Head of caudate nucleus (tissue), 42 donors: ENCODE results near the gene ATN1.
"Not testable (repeated sequence)": the region's sequence is repeated elsewhere in the genome, so short reads cannot be mapped to it uniquely, and the experiment has no call there.

ENCODE experiments used
- DNase-seq, 42 donors: peaks; one replicate each; pipeline versions ENCODE4 v3.0.0 to v3.0.0-alpha.2; 2020 to 2021; ENCODE audit warnings: mixed read lengths in 7 of 42
- intact Hi-C: fragments of 100-400 bp; cut with DNase I; formaldehyde crosslinking; loops from one replicate; pipeline ENCODE4 v1.15.0; 2022

The ATN1 gene, protein sequence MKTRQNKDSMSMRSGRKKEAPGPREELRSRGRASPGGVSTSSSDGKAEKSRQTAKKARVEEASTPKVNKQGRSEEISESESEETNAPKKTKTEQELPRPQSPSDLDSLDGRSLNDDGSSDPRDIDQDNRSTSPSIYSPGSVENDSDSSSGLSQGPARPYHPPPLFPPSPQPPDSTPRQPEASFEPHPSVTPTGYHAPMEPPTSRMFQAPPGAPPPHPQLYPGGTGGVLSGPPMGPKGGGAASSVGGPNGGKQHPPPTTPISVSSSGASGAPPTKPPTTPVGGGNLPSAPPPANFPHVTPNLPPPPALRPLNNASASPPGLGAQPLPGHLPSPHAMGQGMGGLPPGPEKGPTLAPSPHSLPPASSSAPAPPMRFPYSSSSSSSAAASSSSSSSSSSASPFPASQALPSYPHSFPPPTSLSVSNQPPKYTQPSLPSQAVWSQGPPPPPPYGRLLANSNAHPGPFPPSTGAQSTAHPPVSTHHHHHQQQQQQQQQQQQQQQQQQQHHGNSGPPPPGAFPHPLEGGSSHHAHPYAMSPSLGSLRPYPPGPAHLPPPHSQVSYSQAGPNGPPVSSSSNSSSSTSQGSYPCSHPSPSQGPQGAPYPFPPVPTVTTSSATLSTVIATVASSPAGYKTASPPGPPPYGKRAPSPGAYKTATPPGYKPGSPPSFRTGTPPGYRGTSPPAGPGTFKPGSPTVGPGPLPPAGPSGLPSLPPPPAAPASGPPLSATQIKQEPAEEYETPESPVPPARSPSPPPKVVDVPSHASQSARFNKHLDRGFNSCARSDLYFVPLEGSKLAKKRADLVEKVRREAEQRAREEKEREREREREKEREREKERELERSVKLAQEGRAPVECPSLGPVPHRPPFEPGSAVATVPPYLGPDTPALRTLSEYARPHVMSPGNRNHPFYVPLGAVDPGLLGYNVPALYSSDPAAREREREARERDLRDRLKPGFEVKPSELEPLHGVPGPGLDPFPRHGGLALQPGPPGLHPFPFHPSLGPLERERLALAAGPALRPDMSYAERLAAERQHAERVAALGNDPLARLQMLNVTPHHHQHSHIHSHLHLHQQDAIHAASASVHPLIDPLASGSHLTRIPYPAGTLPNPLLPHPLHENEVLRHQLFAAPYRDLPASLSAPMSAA (N-terminal part only)

DNA sequence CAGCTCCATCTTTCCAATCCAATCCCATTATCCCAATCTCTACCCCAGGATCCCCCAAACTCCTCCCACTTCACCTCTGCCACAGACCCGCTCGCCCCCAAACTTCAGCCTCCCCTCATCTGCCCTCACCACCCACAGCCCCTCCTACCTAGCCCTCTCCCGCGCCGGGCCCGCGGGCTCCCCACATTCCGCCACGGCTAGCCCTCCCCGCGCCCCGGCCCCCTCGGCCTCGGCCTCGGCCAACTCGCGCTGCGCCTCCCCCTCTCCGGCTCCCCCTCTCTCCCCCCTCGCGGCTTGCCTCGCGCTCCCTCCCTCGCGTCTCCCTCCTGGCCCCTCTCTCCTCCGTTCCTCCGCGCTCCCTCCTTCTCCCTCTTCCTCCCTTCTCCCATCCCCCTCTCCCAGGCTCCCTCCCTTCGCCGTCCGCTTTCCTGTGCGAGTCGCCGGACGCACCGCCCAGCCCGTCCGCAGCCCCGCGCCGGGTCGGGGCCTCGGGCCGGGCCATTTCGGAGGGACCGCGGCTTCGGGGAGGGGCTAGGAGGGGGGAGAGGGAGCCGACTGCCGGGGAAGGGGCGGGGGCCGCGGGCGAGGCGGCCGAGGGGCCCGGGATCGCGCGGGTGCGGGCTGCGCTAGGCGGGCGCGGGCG lies at the start of gene ATN1:
TSS of gene ATN1 (plus strand) at position 581 of the 643 bp plus-strand sequence. CDS start 6,043 bp downstream, outside the sequence.
- DNase-seq = peak; percentile 61 to 95 (median 84)
- intact Hi-C loops = no loop called here

DNA sequence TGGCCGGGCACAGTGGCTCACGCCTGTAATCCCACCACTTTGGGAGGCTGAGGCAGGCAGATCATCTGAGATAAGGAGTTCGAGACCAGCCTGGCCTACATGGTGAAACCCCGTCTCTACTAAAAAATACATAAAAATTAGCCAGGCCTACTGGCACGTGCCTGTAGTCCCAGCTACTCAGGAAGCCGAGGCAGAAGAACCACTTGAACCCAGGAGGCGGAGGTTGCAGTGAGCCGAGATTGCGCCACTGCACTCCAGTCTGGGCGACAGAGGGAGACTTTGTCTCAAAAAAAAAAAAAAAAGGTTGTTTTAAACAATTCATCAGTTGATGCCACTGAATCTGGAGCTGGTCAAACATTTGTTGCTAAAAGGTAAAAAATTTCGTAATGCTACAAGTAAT lies 47.9 kb upstream of the ATN1 start:
- intact Hi-C loops = not testable (repeated sequence)

DNA sequence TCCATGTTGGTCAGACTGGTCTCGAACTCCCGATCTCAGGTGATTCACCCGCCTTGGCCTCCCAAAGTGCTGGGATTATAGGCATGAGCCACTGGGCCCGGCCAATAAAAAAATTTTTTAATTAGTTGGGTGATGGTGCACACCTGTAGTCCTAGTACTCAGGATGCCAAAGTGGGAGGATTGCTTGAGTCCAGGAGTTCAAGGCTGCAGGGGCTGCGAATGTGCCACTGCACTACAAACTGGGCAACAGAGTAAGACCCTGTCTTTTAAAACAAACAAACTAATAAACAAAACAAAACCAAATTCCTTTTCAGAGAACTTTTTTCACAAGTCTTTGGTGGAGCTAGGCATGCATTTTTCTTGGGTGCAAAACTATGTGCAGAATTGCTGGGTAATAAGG lies 44.5 kb upstream of the ATN1 start:
- no peak for DNase-seq
- intact Hi-C loops = no loop called here

More for the DNA sequence above, 47.9 kb upstream of the ATN1 start:
- not testable (repeated sequence) for DNase-seq

DNA sequence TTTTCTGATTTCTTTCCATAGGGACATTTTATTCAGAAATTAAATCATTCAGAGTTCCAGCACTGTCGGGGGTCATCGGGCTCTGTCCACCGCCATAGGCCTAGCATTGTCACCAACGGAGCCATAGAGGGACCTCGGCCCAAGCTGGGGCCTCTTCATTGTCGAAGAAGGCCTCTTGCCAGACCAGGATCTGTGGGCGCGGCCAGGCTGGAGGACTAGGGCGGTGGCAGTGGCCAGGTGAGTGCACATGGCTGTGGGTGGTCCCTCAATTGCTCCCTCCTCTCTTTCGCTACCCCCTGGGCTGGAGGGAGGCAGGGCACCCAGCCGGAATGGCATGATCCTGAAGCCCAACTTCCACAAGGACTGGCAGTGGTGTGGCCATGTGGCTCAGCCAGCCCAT lies 44.1 kb upstream of the ATN1 start:
- DNase-seq = no peak
- intact Hi-C loops = no loop called here

DNA sequence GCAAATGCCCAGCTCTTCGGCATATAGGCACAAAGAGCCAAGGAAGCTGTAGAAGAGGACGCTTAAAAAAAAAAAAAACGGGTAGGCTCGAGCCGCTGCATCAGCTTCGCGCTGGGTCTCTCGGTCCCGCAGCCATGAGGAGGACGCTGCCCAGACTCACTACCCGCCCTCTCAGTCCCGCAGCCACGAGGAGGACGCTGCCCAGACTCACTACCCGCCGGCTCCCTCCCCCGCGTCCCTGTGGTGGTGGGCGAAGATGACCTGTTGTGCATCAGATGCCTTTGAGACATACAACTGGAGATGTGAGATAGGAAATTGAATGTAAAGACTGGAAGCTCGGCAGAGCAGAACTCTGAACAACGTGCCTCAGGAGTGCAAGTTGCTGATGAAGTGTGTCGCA lies 43.2 kb upstream of the ATN1 start:
- DNase-seq = no peak
- intact Hi-C loops = no loop called here

DNA sequence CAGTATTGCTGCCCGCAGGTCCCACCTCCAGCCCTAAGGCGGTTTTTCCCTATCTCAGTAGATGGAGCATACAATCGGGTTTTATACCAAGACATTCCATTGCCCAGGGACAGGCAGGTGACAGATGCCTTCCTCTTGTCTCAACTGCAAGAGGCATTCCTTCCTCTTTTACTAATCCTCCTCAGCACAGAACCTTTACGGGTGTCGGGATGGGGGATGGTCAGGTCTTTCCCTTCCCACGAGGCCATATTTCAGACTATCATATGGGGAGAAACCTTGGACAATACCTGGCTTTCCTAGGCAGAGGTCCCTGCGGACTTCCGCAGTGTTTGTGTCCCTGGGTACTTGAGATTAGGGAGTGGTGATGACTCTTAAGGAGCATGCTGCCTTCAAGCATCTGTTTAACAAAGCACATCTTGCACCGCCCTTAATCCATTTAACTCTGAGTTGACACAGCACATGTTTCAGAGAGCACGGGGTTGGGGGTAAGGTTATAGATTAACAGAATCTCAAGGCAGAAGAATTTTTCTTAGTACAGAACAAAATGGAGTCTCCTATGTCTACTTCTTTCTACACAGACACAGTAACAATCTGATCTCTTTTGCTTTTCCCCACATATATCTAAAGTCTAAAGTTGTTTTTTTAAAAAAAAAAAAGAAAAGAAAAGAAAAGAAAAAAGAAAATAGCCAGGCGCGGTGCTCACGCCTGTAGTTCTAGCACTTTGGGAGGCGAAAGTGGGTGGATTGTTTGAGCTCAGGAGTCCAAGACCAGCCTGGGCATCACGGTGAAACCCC lies 41.4 kb upstream of the ATN1 start:
- not testable (repeated sequence) for DNase-seq

DNA sequence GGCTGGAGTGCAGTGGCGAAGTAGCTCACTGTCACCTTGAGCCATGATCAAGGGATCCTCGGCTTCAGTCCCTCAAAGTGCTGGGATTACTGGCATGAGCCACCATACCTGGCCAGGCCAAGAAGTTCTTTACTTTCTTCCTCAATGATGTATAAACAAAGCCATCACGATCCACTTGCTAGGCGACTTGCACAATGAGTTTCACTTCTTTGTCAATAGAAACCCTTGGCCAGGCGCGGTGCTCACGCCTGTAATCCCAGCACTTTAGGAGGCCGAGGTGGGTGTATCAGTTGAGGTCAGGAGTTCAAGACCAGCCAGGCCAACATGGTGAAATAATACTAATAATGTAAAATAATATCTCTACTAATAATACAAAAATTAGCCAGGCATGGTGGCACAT lies 40.3 kb upstream of the ATN1 start:
- no peak for DNase-seq
- intact Hi-C loops = no loop called here

More for the DNA sequence above, 41.4 kb upstream of the ATN1 start:
- intact Hi-C loops = not testable (repeated sequence)

DNA sequence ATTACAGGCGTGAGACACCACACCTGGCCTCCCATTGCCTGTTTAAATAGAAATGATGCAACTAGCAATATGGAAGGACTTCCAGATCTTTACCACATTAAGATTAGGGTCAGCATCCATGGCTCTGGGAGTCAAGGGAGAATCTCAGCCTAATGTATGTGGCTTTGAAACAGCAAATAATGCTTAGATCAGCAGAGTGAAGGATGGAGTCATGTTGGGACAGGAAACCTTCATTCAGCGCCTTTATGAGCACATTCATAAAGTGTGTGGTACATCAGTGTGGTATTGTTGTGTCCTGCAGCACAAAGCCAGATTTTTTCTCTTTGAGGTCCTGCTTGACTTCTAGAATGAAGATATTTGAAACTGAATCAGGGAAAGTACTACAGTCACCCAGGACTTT lies 39.4 kb upstream of the ATN1 start:
- intact Hi-C loops = no loop called here

DNA sequence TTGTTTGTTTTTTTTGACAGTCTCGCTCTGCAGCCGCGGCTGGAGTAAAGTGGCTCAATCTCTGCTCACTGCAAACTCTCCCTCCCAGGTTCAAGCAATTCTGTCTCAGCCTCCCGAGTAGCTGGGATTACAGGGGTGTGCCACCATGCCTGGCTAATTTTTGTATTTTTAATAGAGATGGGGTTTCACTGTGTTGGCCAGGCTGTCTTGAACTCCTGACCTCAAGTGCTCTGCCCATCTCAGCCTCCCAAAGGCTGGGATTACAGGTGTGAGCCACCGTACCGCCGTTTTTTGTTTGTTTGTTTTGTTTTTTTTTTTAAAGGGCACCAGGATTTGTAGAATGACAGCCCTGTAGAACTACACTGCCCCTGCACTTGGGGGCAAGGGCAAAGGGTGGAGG lies 39.0 kb upstream of the ATN1 start:
- intact Hi-C loops, DNase-seq: not testable (repeated sequence)

More for the DNA sequence above, 39.4 kb upstream of the ATN1 start:
- no peak for DNase-seq

DNA sequence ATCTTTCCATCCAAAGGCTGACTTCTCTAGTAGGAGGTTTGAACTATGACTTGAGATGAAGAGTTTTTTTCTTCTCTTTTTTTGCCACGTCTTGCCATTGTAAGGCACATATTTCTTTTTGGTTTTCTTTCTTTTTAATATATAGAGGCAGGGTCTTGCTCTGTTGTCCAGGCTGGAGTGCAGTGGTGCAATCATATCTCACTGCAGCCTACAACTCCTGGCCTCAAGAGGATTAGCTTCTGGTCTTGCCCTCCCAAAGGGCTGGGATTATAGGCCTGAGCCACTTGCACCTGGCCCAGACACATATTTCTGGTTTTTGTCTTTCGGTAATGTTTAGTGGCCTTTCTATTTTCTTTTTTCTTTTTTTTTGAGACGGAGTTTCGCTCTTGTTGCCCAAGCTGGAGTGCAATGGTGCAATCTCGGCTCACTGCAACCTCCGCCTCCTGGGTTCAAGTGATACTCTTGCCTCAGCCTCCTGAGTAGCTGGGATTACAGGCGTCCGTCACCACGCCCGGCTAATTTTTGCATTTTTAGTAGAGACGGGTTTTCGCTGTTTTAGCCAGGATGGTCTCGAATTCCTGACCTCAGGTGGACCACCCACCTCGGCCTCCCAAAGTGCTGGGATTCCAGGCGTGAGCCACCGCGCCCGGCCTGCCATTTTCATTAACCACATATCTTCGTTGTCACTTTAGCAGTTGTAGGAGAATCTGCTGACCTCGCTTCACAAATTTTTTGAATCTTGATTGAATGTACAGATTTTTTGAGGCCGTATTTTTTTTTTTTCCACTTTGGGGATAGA lies 37.8 kb upstream of the ATN1 start:
- not testable (repeated sequence) for DNase-seq
- intact Hi-C loops = loop anchor here (2.0 kb wide), 2 partner anchors 17 to 37 kb away; partner anchors contain the start of genes SPSB2 and USP5

DNA sequence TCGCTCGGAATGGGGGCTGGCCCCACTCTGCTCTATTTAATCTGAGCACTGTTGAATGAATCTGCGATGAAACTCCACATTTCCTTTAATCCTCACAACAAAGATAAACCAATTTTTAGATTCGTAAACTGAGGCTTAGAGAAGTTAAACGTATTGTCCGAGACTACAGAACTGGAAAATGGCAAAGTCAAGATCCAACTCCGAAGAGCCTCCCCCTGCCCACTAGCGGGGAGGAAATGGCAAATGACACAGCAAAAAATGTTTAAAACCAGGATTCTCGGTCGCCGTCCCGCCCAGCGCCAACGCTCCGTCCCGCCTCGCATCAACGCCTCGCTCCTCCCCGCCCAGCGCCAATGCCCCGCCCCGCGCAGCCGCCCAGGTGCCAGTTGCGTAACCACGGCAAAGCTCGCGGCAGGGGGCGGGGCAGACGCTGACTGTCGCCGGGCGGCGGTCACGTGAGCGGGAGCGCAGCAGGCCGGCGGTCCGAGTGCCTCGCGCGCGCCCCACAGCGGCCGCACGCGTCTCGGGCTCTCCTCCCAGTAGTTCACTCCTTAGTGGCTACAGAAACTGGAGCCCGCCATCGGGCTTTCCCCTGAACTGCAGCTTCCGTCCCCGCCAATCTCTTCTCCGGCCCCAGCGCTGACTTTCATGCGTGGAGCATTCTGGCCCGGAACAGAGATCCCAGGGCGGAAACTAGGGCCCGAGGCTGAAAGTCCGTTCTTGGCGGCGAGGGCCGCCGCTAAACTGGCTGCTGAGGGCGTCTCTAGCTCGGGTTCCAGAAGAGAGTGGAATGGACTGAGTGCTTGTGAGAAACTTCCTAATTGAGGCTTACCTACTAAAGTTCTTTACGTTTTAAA lies 36.7 kb upstream of the ATN1 start:
- DNase-seq = peak; percentile 96 to 100 (median 99)
- intact Hi-C loops = loop anchor here (2.0 kb wide), 2 partner anchors 18 to 38 kb away; partner anchors contain the start of genes SPSB2 and USP5

DNA sequence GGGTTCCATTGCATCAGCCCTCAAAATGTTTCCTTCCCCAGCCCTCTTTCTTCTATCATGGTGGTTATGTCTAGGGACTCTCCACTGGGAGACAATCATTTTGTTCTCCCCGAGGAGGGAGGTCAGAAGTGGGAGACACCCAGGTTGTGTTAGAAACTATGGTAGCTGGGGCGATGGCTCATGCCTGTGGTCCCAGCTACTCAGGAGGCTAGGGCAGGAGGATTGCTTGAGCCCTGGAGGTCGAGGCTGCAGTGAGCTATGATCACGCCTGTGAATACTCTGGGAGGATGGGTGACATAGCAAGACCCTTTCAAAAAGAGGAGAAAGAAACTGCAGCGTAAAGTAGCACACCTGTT lies 36.1 kb upstream of the ATN1 start:
- no peak for DNase-seq

DNA sequence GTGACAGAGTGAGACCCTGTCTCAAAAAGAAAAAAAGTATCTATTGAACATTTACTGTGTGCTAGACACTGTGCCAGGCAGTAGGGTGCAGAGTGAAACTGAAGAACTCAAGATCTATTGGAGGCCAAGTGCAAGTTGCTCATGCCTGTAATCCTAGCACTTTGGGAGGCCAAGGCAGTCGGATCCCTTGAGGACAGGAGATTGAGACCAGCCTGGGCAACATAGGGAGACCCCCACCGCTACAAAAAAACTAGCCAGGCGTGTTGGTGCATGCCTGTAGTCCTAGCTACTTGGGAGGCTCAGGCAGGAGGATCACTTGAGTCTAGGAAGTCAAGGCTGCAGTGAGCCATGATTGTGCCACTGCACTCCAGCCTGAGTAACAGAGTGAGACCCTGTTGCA lies 35.1 kb upstream of the ATN1 start:
- DNase-seq, intact Hi-C loops: not testable (repeated sequence)

More for the DNA sequence above, 36.1 kb upstream of the ATN1 start:
- intact Hi-C loops = loop anchor here (2.0 kb wide), 2 partner anchors 19 to 39 kb away; partner anchors contain the start of genes SPSB2 and USP5

DNA sequence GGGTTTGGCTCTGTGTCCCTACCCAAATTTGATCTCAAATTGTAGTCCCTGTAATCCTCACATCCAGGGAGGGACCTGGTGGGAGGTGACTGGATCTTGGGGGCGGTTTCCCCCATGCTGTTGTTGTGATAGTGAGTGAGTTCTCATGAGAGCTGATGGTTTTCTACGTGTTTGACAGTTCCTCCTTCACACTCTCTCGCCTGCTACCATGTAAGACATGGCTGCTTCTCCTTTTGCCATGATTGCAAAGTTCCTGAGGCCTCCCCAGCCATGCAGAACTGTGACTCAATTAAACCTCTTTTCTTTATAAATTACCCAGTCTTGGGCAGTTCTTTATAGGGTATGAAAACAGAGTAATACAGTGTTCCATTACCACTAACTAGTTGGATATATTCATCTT lies 33.4 kb upstream of the ATN1 start:
- intact Hi-C loops = no loop called here
- no peak for DNase-seq

DNA sequence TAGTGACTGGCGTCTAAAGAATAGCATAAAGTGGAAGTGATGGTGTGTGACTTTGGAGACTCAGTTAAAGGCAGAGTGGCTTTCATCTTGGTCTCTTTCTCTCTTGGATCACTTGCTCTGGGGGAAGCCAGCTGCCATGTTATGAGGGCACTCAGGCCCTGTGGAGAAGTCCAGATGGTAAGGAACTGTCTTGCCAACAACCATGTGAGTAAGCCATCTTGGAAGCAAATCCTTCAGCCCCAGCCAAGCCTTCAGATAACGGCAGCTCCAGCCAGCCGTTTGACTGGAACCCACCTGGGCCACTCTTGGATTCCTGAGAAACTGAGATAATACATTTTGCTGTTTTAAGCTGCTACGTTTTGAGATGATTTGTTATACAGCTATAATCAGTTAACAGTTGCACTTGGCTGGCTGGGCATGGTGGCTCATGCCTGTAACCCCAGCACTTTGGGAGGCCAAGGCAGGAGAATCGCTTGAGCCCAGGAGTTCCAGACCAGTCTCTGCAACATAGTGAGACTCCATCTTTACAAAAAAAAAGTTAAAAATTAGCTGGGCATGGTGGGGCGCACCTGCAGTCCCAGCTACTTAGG lies 30.8 kb upstream of the ATN1 start:
- intact Hi-C loops = no loop called here

DNA sequence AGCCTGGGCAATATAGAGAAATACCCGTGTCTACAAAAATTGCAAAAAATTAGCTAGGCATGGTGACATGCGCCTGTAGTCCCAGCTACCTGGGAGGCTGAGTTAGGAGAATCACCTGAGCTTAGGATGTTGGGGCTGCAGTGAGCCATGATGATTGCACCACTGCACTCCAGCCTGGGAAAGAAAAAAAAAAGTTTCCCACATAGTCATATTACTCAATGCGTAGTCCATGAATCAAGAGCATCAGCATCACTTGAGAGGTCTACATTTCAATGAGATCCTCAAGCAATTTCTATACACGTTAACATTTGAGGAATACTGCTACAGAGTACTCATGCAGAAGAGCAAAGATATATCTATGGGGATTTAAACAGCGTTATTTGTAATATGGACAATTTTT lies 28.3 kb upstream of the ATN1 start:
- intact Hi-C loops = no loop called here
- DNase-seq = no peak

More for the DNA sequence above, 30.8 kb upstream of the ATN1 start:
- no peak for DNase-seq
